NCI-H146 treated with DMSO at 0.1 percent for 48 hours (cell line): ENCODE results near the gene TUBA3C.
"Not testable (repeated sequence)": the region's sequence is repeated elsewhere in the genome, so short reads cannot be mapped to it uniquely, and the experiment has no call there.

Source experiments
- DNase-seq: peaks from one replicate; lab custom pipeline; 2025; ENCODE audit not compliant: unreplicated experiment; lab: John Stamatoyannopoulos, UW

Gene TUBA3C

GRCh38 chr13:19181621-19182485, at the start of gene TUBA3C:
TSS of gene TUBA3C (minus strand) at chr13:19181824. CDS start at chr13:19181747, 77 bp downstream.
- no peak for DNase-seq

GRCh38 chr13:19207413-19207812, 25.8 kb upstream of the TUBA3C start:
- not testable (repeated sequence) for DNase-seq

- DNase-seq, result not testable (repeated sequence)
Observed at GRCh38 chr13:19192622-19193021, 11.0 kb upstream of the TUBA3C start.

GRCh38 chr13:19189911-19190310, 8.3 kb upstream of the TUBA3C start:
- not testable (repeated sequence) for DNase-seq

- not testable (repeated sequence) for DNase-seq
Observed at GRCh38 chr13:19189368-19189767, 7.7 kb upstream of the TUBA3C start.

- DNase-seq, result no peak
Observed at GRCh38 chr13:19185865-19186645, 4.4 kb upstream of the TUBA3C start.

GRCh38 chr13:19185086-19185864, 3.7 kb upstream of the TUBA3C start:
- no peak for DNase-seq

- DNase-seq, result no peak
Observed at GRCh38 chr13:19184176-19184575, 2.6 kb upstream of the TUBA3C start.

GRCh38 chr13:19183676-19184075, 2.1 kb upstream of the TUBA3C start:
- no peak for DNase-seq

GRCh38 chr13:19182536-19182935, 912 bp upstream of the TUBA3C start:
- DNase-seq, result no peak

GRCh38 chr13:19181021-19181620, 503 bp downstream of the TUBA3C start:
- DNase-seq, result no peak

- DNase-seq, result no peak
Observed at GRCh38 chr13:19179916-19180315, 1.7 kb downstream of the TUBA3C start.

GRCh38 chr13:19178901-19179593, 2.6 kb downstream of the TUBA3C start:
- DNase-seq, result no peak

- not testable (repeated sequence) for DNase-seq
Observed at GRCh38 chr13:19176981-19177776, 4.4 kb downstream of the TUBA3C start.

GRCh38 chr13:19173752-19174151, 7.9 kb downstream of the TUBA3C start:
- DNase-seq, result no peak

GRCh38 chr13:19172647-19173030, 9.0 kb downstream of the TUBA3C start:
- no peak for DNase-seq

GRCh38 chr13:19172007-19172646, 9.5 kb downstream of the TUBA3C start:
- DNase-seq, result no peak

- no peak for DNase-seq
Observed at GRCh38 chr13:19171563-19171962, 10.1 kb downstream of the TUBA3C start.

- no peak for DNase-seq
Observed at GRCh38 chr13:19169991-19170390, 11.6 kb downstream of the TUBA3C start.
